Mesendoderm (in vitro differentiated cells): Measurements from ENCODE around the gene DNAI7. TPM values are rescaled to one million over a fixed set of nuclear protein-coding genes. Genes with fewer than 3 reads are reported as not detected.

ENCODE experiments used
- DNase-seq: peaks from one replicate; pipeline ENCODE4 v3.0.0; 2013
- H2AK5ac ChIP-seq: 2 replicates; pipeline ENCODE4 v1.6.1; 2013; ENCODE audit warnings: low read length, inconsistent platforms
- H2BK120ac ChIP-seq: 2 replicates; pipeline ENCODE4 v1.6.1; 2013; ENCODE audit warnings: low read depth, mild to moderate bottlenecking, low read length, moderate library complexity, mixed read lengths
- H2BK15ac ChIP-seq: replicated peaks from 2 replicates; pipeline ENCODE4 v1.6.1; 2013; ENCODE audit warnings: low read depth, mild to moderate bottlenecking, moderate library complexity
- H2BK5ac ChIP-seq: 2 replicates; pipeline ENCODE4 v1.6.1; 2013; ENCODE audit warnings: low read length, inconsistent platforms
- H3K18ac ChIP-seq: 2 replicates; pipeline ENCODE4 v1.6.1; 2013; ENCODE audit warnings: mild to moderate bottlenecking, low read length, mixed read lengths
- H3K23ac ChIP-seq: one replicate; pipeline ENCODE4 v1.6.1; 2013; ENCODE audit warnings: low read length
- H3K27ac ChIP-seq: 2 replicates; pipeline ENCODE4 v1.5.1; 2013; ENCODE audit warnings: low read depth, mild to moderate bottlenecking, inconsistent platforms, low read length, moderate library complexity
- H3K27me3 ChIP-seq: 2 replicates; pipeline ENCODE4 v1.6.1; 2013; ENCODE audit warnings: low read length, control low read depth, mild to moderate bottlenecking, inconsistent platforms; ENCODE audit not compliant: insufficient read depth, poor library complexity
- H3K36me3 ChIP-seq: 2 replicates; pipeline ENCODE4 v1.6.1; 2013; ENCODE audit warnings: low read length, inconsistent platforms; ENCODE audit not compliant: control insufficient read depth, insufficient read depth
- H3K4ac ChIP-seq: one replicate; pipeline ENCODE4 v1.6.1; 2013; ENCODE audit warnings: low read depth, mild to moderate bottlenecking, low read length, moderate library complexity
- H3K4me1 ChIP-seq: 2 replicates; pipeline ENCODE4 v1.6.1; 2013; ENCODE audit warnings: low read depth, low read length, inconsistent platforms; ENCODE audit not compliant: control insufficient read depth
- H3K4me2 ChIP-seq: 2 replicates; pipeline ENCODE4 v1.6.1; 2013; ENCODE audit warnings: low read length
- H3K4me3 ChIP-seq: 2 replicates; pipeline ENCODE4 v1.5.1; 2013; ENCODE audit warnings: mild to moderate bottlenecking, low read length
- H3K56ac ChIP-seq: one replicate; pipeline ENCODE4 v1.6.1; 2013; ENCODE audit warnings: low read length
- H3K79me1 ChIP-seq: 2 replicates; pipeline ENCODE4 v1.6.1; 2013; ENCODE audit warnings: low read length, inconsistent platforms
- H3K79me2 ChIP-seq: 2 replicates; pipeline ENCODE4 v1.6.1; 2013; ENCODE audit warnings: mild to moderate bottlenecking, low read length; ENCODE audit not compliant: control insufficient read depth, insufficient read depth
- H3K9ac ChIP-seq: 2 replicates; pipeline ENCODE4 v1.6.1; 2013; ENCODE audit warnings: low read length, inconsistent platforms
- H4K5ac ChIP-seq: one replicate; pipeline ENCODE4 v1.6.1; 2013; ENCODE audit warnings: low read length
- H4K8ac ChIP-seq: one replicate; pipeline ENCODE4 v1.6.1; 2013; ENCODE audit warnings: low read depth, mild to moderate bottlenecking, control low read depth, low read length, moderate library complexity
- WGBS: extraction: QIAGEN DNeasy Blood & Tissue Kit; methylation state at CpG from one replicate; pipeline ENCODE4 v1.1.7; 2013; ENCODE audit warnings: low lambda C conversion rate, missing lambda C conversion rate; ENCODE audit not compliant: insufficient coverage; ENCODE audit errors: extremely low coverage; 5-methylcytosine and 5-hydroxymethylcytosine counted together
- polyA plus RNA-seq, 2 experiments: library from polyadenylated mRNA; stranded (reverse); fragments of 200-250 nt; gene quantifications; one replicate each; pipeline ENCODE4 v1.2.3, GENCODE V29; 2013

The DNAI7 gene
- polyA plus RNA-seq (2013, experiment 1 of 2): 0.69 TPM
- polyA plus RNA-seq (2013, experiment 2 of 2): 0.41 TPM

GRCh38 chr12:25195056-25195971, at the start of gene DNAI7, which contains the start of gene ETFRF1:
Gene DNAI7 (minus strand): TSS chr12:25195160. CDS start chr12:25195078, 82 bp downstream.
Gene ETFRF1 (plus strand): TSS chr12:25195237. CDS start chr12:25203957, 8,720 bp downstream.
- Histone ChIP-seq H3K4me1 (peaks cover 2% of the 10 kb centered on the region), H2AK5ac (no peak within 1 kb of the TSS), H3K79me1 (no peaks in the 10 kb centered on the region), H3K18ac (peak within 1 kb of the TSS; percentile 97), H3K23ac (no peak within 1 kb of the TSS), H3K27ac (peak within 1 kb of the TSS; percentile 91), H2BK15ac (no peak within 1 kb of the TSS), H2BK5ac (no peak within 1 kb of the TSS), H4K5ac (peak within 1 kb of the TSS; percentile 95), H3K9ac (peak within 1 kb of the TSS; percentile 94), H3K56ac (peak within 1 kb of the TSS; percentile 94), H3K4me3 (peak within 1 kb of the TSS; percentile 89), H3K36me3 (no peaks in the 10 kb centered on the region), H3K27me3 (no peaks in the 10 kb centered on the region), H4K8ac (no peak within 1 kb of the TSS), H3K79me2 (no peaks in the 10 kb centered on the region), H3K4me2 (peak within 1 kb of the TSS; percentile 87), H3K4ac (peak within 1 kb of the TSS; percentile 48), H2BK120ac (no peak within 1 kb of the TSS)
- no CpG with 5 or more reads among the region's 54 CpGs for WGBS
- peak; percentile 99 for DNase-seq

- Histone ChIP-seq H3K4ac (no peak overlapping the region), H3K79me2 (peaks cover 22% of the 10 kb centered on the region), H2AK5ac (no peak overlapping the region), H3K4me1 (no peaks in the 10 kb centered on the region), H3K36me3 (no peaks in the 10 kb centered on the region), H3K18ac (no peak overlapping the region), H2BK5ac (no peak overlapping the region), H3K9ac (no peak overlapping the region), H2BK15ac (no peak overlapping the region), H3K27me3 (no peaks in the 10 kb centered on the region), H3K4me2 (no peak overlapping the region), H3K4me3 (no peak overlapping the region), H3K27ac (no peak overlapping the region), H3K23ac (no peak overlapping the region), H3K56ac (no peak overlapping the region), H4K8ac (no peak overlapping the region), H2BK120ac (no peak overlapping the region), H3K79me1 (peaks cover 9% of the 10 kb centered on the region), H4K5ac (no peak overlapping the region)
- no peak for DNase-seq
Observed at GRCh38 chr12:25243680-25243990, 48.7 kb upstream of the DNAI7 start.

GRCh38 chr12:25242981-25243679, 48.2 kb upstream of the DNAI7 start:
- H4K5ac ChIP-seq: no peak overlapping the region
- H3K4me2 ChIP-seq: no peak overlapping the region
- H3K23ac ChIP-seq: no peak overlapping the region
- peaks cover 17% of the 10 kb centered on the region for H3K79me2 ChIP-seq
- no peak overlapping the region for H3K4me3 ChIP-seq
- H3K36me3 ChIP-seq: no peaks in the 10 kb centered on the region
- H4K8ac ChIP-seq: no peak overlapping the region
- peak; percentile 36 for DNase-seq
- 100% methylated on average over 1 of the region's 5 CpGs for WGBS
- H3K56ac ChIP-seq: no peak overlapping the region
- no peak overlapping the region for H2BK15ac ChIP-seq
- H3K79me1 ChIP-seq: peaks cover 9% of the 10 kb centered on the region
- no peak overlapping the region for H3K9ac ChIP-seq
- H3K4ac ChIP-seq: no peak overlapping the region
- H3K4me1 ChIP-seq: no peaks in the 10 kb centered on the region
- H3K27me3 ChIP-seq: no peaks in the 10 kb centered on the region
- H3K27ac ChIP-seq: no peak overlapping the region
- H2BK5ac ChIP-seq: no peak overlapping the region
- no peak overlapping the region for H2AK5ac ChIP-seq
- H3K18ac ChIP-seq: no peak overlapping the region
- H2BK120ac ChIP-seq: no peak overlapping the region

- H3K23ac ChIP-seq: no peak overlapping the region
- no peak overlapping the region for H3K4ac ChIP-seq
- no peaks in the 10 kb centered on the region for H3K4me1 ChIP-seq
- H3K27ac ChIP-seq: no peak overlapping the region
- H3K4me2 ChIP-seq: no peak overlapping the region
- H3K36me3 ChIP-seq: no peaks in the 10 kb centered on the region
- H3K27me3 ChIP-seq: no peaks in the 10 kb centered on the region
- peak; percentile 46 for DNase-seq
- H3K18ac ChIP-seq: no peak overlapping the region
- no peak overlapping the region for H4K8ac ChIP-seq
- H3K79me1 ChIP-seq: peaks cover 7% of the 10 kb centered on the region
- no peak overlapping the region for H2AK5ac ChIP-seq
- 100% methylated on average over 1 of the region's 6 CpGs for WGBS
- peaks cover 9% of the 10 kb centered on the region for H3K79me2 ChIP-seq
- no peak overlapping the region for H3K4me3 ChIP-seq
- no peak overlapping the region for H4K5ac ChIP-seq
- no peak overlapping the region for H3K9ac ChIP-seq
- H2BK5ac ChIP-seq: no peak overlapping the region
- H2BK120ac ChIP-seq: no peak overlapping the region
- no peak overlapping the region for H2BK15ac ChIP-seq
- H3K56ac ChIP-seq: no peak overlapping the region
Observed at GRCh38 chr12:25241167-25242020, 46.4 kb upstream of the DNAI7 start.

GRCh38 chr12:25236626-25237025, 41.7 kb upstream of the DNAI7 start:
- Histone ChIP-seq H3K36me3 (no peaks in the 10 kb centered on the region), H3K27ac (no peak overlapping the region)
- no CpG with 5 or more reads among the region's 4 CpGs for WGBS

More at GRCh38 chr12:25236626-25237025, 41.7 kb upstream of the DNAI7 start:
- no peak for DNase-seq
- Histone ChIP-seq H3K4me2 (no peak overlapping the region), H4K8ac (no peak overlapping the region), H3K4me3 (no peak overlapping the region), H2BK15ac (no peak overlapping the region), H2AK5ac (no peak overlapping the region), H2BK5ac (no peak overlapping the region), H3K79me1 (peaks cover 12% of the 10 kb centered on the region), H3K4ac (no peak overlapping the region), H3K4me1 (no peaks in the 10 kb centered on the region), H2BK120ac (no peak overlapping the region), H3K18ac (no peak overlapping the region), H3K79me2 (peaks cover 7% of the 10 kb centered on the region), H3K9ac (no peak overlapping the region), H4K5ac (no peak overlapping the region), H3K56ac (no peak overlapping the region), H3K27me3 (no peaks in the 10 kb centered on the region), H3K23ac (no peak overlapping the region)
